ENCODE results near the gene OOSP4B.
"Not testable (repeated sequence)": the region's sequence is repeated elsewhere in the genome, so short reads cannot be mapped to it uniquely, and the experiment has no call there.

Gene OOSP4B

GRCh38 chr11:60064111-60064510 lies 47.1 kb downstream of the OOSP4B start:
- peak; percentile 85 for DNase-seq

GRCh38 chr11:60065801-60066200 lies 48.8 kb downstream of the OOSP4B start:
- DNase-seq: no peak

DNA sequence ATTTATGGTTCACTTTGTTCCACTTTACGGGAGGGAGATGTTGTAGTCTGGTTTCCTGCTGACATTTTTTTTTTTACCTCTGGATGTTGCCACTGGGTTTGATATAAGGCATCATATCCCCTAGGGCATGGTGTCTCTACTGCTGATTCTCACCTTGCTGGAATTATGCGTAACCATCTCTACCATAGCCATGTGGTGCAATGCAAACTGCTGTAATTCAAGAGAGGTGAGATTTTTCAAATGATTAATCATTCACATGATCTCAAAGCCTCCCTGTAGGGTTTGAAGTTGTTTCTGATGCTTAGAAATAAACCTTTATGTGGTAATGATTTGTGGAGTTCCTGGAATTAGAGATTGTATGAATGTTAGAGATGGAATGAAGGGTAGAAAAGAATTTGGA lies 52.5 kb downstream of the OOSP4B start:
- DNase-seq: no peak

GRCh38 chr11:60071644-60072043 lies 54.7 kb downstream of the OOSP4B start:
- DNase-seq: not testable (repeated sequence)

DNA sequence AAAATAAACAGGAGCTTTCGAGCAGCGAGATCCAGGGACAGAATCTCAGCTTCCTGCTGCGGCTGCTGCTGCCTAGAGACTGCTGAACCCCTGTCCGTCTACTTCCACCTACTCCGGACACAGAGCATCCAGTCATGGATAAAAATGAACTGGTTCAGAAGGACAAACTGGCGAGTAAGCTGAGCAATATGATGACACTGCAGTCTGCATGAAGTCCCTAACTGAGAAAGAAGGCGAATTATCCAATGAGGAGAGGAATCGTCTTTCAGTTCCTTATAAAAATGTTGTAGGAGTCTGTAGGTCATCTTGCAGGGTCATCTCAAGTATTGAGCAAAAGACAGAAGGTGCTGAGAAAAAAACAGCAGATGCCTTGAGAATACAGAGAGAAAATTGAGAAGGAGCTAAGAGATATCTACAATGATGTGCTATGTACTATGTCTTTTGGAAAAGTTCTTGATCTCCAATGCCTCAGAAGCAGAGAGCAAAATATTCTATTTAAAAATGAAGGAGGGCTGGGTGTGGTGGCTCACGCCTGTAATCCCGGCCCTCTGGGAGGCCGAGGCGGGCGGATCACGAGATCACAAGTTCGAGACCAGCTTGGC lies 60.3 kb downstream of the OOSP4B start:
- peak; percentile 77 for DNase-seq

DNA sequence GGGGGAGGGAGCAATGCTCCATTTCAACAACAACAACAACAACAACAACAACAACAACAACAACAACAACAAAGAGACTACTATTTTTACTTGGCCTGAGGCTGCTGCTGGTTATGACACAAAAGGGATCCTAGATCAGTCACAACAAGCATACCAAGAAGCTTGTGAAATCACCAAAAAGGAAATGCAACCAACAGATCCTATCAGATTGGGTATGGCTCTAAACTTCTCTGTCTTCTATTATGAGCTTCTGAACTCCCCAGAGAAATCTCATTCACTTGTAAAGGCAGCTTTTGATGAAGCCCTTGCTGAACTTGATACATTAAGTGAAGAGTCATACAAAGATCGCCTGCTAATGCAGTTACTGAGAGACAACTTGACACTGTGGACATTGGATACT lies 61.0 kb downstream of the OOSP4B start:
- peak; percentile 85 for DNase-seq

- no peak for DNase-seq
Observed at GRCh38 chr11:60078745-60079144, 61.8 kb downstream of the OOSP4B start.

DNA sequence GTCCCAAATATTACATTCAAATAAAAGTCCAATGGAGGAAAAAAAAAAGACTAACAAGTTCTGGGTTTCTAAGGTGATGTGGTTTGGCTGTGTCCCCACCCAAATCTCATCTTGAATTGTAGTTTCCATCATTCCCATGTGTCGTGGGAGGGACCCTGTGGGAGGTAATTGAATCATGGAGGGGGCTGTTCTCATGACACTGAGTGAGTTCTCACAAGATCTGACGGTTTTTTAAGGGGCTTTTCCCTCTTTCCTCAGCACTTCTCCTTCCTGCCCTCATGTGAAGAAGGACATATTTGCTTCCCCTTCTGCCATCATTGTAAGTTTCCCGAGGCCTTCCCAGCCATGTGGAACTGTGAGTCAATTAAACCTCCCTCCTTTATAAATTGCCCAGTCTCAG lies 63.6 kb downstream of the OOSP4B start:
- DNase-seq: no peak
